Measurements from ENCODE around the gene TMEM131L.

DNA sequence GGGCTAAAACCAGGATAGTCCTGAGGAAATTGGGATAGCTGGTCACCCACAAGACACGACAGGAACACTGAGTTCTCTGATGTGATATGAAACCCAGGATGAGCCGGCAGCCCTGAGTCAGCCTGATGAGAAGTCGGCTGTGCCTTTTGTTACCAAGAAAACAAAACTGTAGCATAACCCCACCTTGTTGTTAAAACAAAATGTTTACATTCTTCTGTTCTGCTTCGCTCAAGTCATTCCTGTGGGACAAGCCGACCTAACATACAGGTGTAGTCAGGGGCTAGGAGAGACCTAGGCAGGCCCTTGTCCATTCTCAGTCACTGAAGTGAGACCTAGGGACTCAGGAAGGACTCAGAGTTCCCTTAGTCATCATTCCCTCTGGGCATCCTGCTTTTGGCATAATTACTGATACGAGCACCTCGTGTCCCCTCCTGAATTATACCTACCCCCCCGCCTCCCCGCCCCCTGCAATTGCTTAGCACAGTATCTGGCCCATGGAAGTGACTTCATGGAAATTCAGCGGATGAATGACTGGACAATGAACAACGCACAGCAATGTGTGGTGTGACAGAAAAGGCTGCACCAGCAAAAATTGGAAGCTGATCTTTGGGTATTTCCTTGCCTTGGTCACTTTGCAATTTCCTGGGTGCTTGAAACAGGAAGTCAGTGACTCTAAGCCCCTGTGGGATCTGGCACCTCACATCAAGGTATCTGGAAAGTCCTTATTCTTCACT lies 186.1 kb downstream of the TMEM131L start:
- TF ChIP-seq CTCF (IDR thresholded peaks at IDR 0.05): no peak
- TF ChIP-seq EP300 (IDR thresholded peaks at IDR 0.05): no peak
